NT2/D1 (cell line): ENCODE measurements around the gene ERAS.

Source experiments
- YY1 ChIP-seq: IDR thresholded peaks from 2 replicates; pipeline ENCODE4 v1.6.1; 2011; ENCODE audit not compliant: insufficient read length, insufficient read depth
- ZNF274 ChIP-seq: IDR thresholded peaks from 2 replicates; pipeline ENCODE4 v1.6.1; 2011; ENCODE audit warnings: mild to moderate bottlenecking, low read depth, low read length

GRCh38 chrX:48826876-48827653 is 752 bp downstream of the ERAS start:
- TF ChIP-seq ZNF274 (no peak), YY1 (no peak)
